ENCODE results near the gene C1orf174. TPM values are rescaled to one million over a fixed set of nuclear protein-coding genes. Genes with fewer than 3 reads are reported as not detected.
A peak's percentile ranks its signal among the peaks of the same experiment; 100 is the strongest.

Gene C1orf174
- total RNA-seq, 1 experiment from 2014 or later = 21.1 TPM

DNA sequence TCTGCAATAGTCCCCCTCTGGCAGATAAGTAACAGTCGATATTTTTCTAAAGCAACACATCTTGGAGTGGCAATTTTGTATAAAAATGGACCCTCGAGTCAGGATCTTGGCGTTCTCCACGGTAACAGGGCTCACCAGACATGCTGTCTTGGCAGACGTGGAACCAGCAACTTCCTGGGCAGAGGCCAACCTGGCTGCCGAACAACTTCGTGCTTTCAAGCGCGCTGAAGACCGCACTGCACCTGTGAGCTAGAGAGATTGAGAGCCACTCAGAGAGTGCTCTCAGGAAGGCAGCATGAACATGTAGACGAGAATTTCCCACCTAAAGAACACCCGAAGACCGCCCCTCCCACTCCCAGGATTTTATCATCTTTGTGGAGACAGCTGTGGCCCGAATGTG, 7.3 kb downstream of the C1orf174 start:
- H2BK12ac ChIP-seq (ENCODE audit: insufficient read length, low read depth, low read length) = no peak overlapping the region
- H3K27me3 Mint-ChIP-seq (ENCODE audit: low read depth) = no peaks in the 10 kb centered on the region; the same call in 1 of the 2 replicates

More for the DNA sequence above, 7.3 kb downstream of the C1orf174 start:
- Histone ChIP-seq H3K27me3 (ENCODE audit: insufficient read depth, low read length) (no peaks in the 10 kb centered on the region), H3K4me1 (ENCODE audit: insufficient read depth, low read length) (no peaks in the 10 kb centered on the region), H4K20me1 (ENCODE audit: control insufficient read depth, insufficient read depth, insufficient read length) (no peaks in the 10 kb centered on the region), H3K4me2 (ENCODE audit: insufficient read depth, insufficient read length, low read length) (no peak overlapping the region), H2AFZ (ENCODE audit: low read length) (no peak overlapping the region), H4K5ac (ENCODE audit: insufficient read length, low read depth, low read length) (no peak overlapping the region), H3K14ac (ENCODE audit: insufficient read depth, low read length) (no peak overlapping the region), H3K79me1 (ENCODE audit: insufficient read depth, low read depth, low read length, poor library complexity, severe bottlenecking) (peaks cover 11% of the 10 kb centered on the region), H2BK120ac (ENCODE audit: low read depth, low read length, poor library complexity, severe bottlenecking) (no peak overlapping the region), H2AK5ac (ENCODE audit: insufficient read length, low read length) (no peak overlapping the region), H3K23me2 (ENCODE audit: insufficient read length, low read depth, low read length, poor library complexity, severe bottlenecking) (no peaks in the 10 kb centered on the region), H3T11ph (ENCODE audit: low read length) (no peak overlapping the region), H3K23ac (ENCODE audit: insufficient read length, low read depth, low read length) (no peak overlapping the region), H3K27ac (ENCODE audit: insufficient read length, low read depth, low read length) (no peak overlapping the region), H2BK15ac (ENCODE audit: low read depth, low read length) (no peak overlapping the region), H4K91ac (ENCODE audit: insufficient read length, low read depth, low read length) (no peak overlapping the region), H3K79me2 (ENCODE audit: insufficient read depth, low read length) (peaks cover 21% of the 10 kb centered on the region; the same call in 1 of the 2 replicates), H3K4ac (ENCODE audit: low read depth, low read length) (no peak overlapping the region), H2BK5ac (ENCODE audit: insufficient read length, low read length) (no peak overlapping the region), H2BK20ac (ENCODE audit: low read depth, low read length, poor library complexity, severe bottlenecking) (no peak overlapping the region), H3K9me3 (ENCODE audit: control insufficient read depth, low read depth, low read length) (no peaks in the 10 kb centered on the region), H3K18ac (ENCODE audit: insufficient read length, low read depth, low read length) (no peak overlapping the region), H3K9ac (ENCODE audit: extremely low read depth, insufficient read length, low read length) (no peak overlapping the region), H3K56ac (ENCODE audit: insufficient read length, low read depth, low read length) (no peak overlapping the region), H4K8ac (replicated peaks; ENCODE audit: insufficient read length, low read depth, low read length) (no peak overlapping the region)
- WGBS (ENCODE audit: extremely low coverage, insufficient read length, low lambda C conversion rate) = no CpG with 5 or more reads among the region's 14 CpGs
- TF ChIP-seq, protein P1, sequence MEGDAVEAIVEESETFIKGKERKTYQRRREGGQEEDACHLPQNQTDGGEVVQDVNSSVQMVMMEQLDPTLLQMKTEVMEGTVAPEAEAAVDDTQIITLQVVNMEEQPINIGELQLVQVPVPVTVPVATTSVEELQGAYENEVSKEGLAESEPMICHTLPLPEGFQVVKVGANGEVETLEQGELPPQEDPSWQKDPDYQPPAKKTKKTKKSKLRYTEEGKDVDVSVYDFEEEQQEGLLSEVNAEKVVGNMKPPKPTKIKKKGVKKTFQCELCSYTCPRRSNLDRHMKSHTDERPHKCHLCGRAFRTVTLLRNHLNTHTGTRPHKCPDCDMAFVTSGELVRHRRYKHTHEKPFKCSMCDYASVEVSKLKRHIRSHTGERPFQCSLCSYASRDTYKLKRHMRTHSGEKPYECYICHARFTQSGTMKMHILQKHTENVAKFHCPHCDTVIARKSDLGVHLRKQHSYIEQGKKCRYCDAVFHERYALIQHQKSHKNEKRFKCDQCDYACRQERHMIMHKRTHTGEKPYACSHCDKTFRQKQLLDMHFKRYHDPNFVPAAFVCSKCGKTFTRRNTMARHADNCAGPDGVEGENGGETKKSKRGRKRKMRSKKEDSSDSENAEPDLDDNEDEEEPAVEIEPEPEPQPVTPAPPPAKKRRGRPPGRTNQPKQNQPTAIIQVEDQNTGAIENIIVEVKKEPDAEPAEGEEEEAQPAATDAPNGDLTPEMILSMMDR (conservative IDR thresholded peaks at IDR 0.05) = no peak
- Mint-ChIP-seq H3K4me1 (peaks cover 0 to 6% of the 10 kb centered on the region in 2 experiments; a peak in 2 of 4 replicates), H3K27ac (peak overlapping the region in 1 of 3 experiments; percentile 82; a peak in 2 of 7 replicates), H3K4me3 (no peak overlapping the region), H3K36me3 (ENCODE audit: insufficient read depth in 1 of 3, low read depth in 3 of 3) (peaks cover 27 to 53% (median 46%) of the 10 kb centered on the region in 3 experiments; a peak in 6 of 7 replicates), H3K9me3 (peaks cover 4 to 5% of the 10 kb centered on the region in 2 experiments; a peak in 4 of 5 replicates)
- DNase-seq = no peak
